Endothelial cell of coronary artery (primary cell): Measurements from ENCODE around the gene MANF. TPM values are rescaled to one million over a fixed set of nuclear protein-coding genes. Genes with fewer than 3 reads are reported as not detected.

Source experiments
- total RNA-seq: library from RNA; depleted of rRNA; stranded (reverse); fragments of >200 nt; gene quantifications from 2 replicates; pipeline ENCODE4 v1.2.3, GENCODE V29; 2014

The MANF gene
- total RNA-seq = 136 and 150 TPM in 2 replicates

DNA sequence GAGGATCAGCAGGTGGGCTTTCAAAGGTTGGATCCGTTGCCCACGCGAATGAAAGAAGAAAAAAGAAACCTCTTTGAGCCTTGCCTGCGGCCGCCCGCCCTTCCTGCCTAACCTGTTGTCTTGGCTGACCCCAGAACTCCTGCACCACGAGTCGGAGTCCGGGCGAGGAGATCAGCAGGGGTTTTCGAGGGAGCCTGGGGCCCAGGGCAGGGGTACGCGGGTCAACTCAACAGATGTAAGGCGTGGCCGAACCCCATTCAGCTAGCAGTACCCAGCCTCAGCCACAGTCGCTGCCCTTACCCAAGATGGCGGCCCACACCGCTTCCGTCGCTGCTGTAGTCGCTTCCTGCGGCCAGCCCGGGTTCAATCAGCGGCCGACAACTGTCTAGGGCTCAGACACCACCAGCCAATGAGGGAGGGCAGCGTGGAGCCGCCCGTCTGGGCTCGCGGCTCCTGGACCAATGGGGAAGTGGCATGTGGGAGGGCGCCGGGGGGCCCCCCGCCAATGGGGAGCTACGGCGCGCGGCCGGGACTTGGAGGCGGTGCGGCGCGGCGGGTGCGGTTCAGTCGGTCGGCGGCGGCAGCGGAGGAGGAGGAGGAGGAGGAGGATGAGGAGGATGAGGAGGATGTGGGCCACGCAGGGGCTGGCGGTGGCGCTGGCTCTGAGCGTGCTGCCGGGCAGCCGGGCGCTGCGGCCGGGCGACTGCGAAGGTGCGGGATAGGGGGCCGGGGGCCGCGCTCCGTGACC lies at the start of gene MANF:
Gene MANF, plus strand, starts transcription at position 566 of the 748 bp plus-strand sequence. Its CDS starts 52 bp downstream, at position 618.

GRCh38 chr3:51391075-51391565 lies 6.0 kb downstream of the MANF start, which contains the start of gene RBM15B:
Gene RBM15B (plus strand): TSS chr3:51391285. CDS start chr3:51391400, 115 bp downstream.

Other genes with a start within 250 kb of the MANF start
- gene RBM15B, start 6.0 kb downstream of the MANF start, total RNA-seq = 35.4 and 35.9 TPM in 2 replicates
- gene DCAF1, start 114.7 kb downstream of the MANF start, total RNA-seq = 15.6 and 15.7 TPM in 2 replicates
- 16.0 and 18.5 TPM in 2 replicates for gene RAD54L2, start 153.4 kb downstream of the MANF start, total RNA-seq